ENCODE results near the gene GABRA1. TPM values are rescaled to one million over a fixed set of nuclear protein-coding genes. Genes with fewer than 3 reads are reported as not detected.

GABRA1 gene
- total RNA-seq, 1 donor from 2014 or later = not detected

DNA sequence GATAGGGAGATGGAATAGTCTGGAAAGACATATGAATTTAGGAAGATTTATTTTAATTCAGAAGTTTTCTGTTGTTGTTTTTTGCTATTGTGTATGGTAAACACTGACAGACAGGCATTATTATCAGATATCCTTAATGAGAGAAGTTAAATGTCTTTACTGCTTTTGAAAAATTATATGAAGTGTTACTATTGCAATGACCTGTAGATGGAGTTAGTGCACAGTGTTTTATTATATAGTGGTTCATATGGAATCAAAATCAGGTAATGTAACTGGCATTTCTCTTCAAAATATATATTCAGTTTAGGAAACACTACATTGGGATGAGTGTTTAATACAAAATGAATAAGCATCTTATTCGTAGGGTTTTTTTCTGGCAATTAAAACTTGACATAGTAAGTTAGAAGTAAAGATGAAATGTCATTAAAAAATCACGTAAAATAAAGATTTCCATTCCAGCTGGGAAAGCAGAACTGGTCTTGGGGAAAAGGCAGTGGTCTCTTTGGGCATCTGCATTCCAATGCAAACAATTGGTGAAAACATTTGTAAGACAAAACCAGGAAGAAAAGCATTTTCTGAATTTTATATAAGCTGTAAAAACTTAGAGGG, 3.9 kb downstream of the GABRA1 start:
- intact Hi-C loops (cut with DNase I) = no loop called here
- Histone ChIP-seq H3K27ac (no peak overlapping the region), H3K36me3 (no peaks in the 10 kb centered on the region), H3K27me3 (no peaks in the 10 kb centered on the region), H3K4me1 (no peaks in the 10 kb centered on the region), H3K4me3 (no peak overlapping the region), H3K9me3 (no peaks in the 10 kb centered on the region)
- peak in 1 of 3 experiments; percentile 17 for TF ChIP-seq CTCF (IDR thresholded peaks at IDR 0.05)
- no peak for DNase-seq (ENCODE audit: low spot score in 2 of 2)

DNA sequence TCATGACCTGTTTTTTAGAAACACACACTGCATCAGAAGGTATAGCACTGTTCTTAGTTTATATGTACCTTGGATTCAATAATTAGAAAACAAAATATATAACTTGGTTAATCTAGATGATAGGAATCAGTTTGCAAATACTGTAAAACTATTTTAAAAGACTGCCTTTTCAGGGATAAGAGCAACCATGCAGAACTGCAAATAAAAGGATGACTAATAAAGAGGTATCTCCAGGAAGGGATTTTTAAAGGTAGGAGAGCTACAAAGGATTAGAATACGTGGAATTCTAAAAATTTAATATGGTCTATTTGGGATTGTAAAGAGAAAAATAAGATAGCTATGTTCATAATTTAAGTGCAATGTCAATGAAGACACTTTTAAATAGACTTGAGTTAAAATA, 9.4 kb downstream of the GABRA1 start:
- Histone ChIP-seq H3K9me3 (no peaks in the 10 kb centered on the region), H3K36me3 (no peaks in the 10 kb centered on the region), H3K4me3 (no peak overlapping the region), H3K4me1 (no peaks in the 10 kb centered on the region), H3K27me3 (no peaks in the 10 kb centered on the region), H3K27ac (no peak overlapping the region)
- DNase-seq (ENCODE audit: low spot score in 2 of 2) = no peak
- TF ChIP-seq CTCF (IDR thresholded peaks at IDR 0.05) = no peak
- intact Hi-C loops (cut with DNase I) = no loop called here

DNA sequence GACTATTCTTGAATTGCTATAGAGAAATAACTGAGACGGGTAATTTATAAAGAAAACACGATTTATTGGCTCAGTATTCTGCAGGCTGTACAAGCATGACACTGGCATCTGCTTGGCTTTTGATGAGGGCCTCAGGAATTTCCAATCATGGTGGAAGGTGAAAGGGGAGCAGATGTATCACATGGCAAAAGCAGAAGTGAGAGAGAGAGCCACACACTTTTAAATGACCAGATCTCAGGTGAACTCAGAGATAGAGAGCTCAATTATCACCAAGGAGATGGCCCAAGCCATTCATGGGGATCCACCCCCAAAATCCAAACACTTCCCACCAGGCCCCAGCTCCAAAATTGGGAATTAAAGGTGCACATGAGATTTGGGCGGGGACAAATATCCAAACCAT, 15.3 kb downstream of the GABRA1 start:
- TF ChIP-seq CTCF (IDR thresholded peaks at IDR 0.05) = no peak
- Histone ChIP-seq H3K4me1 (no peaks in the 10 kb centered on the region), H3K27me3 (no peaks in the 10 kb centered on the region), H3K4me3 (no peak overlapping the region), H3K36me3 (no peaks in the 10 kb centered on the region), H3K27ac (no peak overlapping the region), H3K9me3 (no peaks in the 10 kb centered on the region)
- DNase-seq (ENCODE audit: low spot score in 2 of 2) = no peak
- intact Hi-C loops (cut with DNase I) = no loop called here

DNA sequence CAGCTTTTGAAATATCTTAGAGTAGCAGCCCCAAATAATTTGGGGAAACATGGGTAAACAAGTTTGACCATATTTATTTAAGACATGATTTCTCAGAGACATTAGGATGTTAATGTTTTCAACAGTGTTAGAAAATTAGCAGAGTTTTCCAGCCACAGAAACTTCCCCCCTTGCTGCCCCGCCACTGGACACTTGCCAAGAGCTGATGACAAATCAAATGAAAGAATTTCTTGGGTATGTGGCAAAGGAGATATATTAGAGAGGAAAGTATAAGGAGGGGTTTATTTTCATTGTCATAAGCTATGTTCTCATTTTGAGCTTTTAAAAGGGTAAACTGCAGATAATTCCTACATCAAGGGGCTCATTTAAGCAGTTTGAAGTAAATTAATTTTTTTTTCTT, 15.9 kb downstream of the GABRA1 start:
- H3K27ac ChIP-seq = no peak overlapping the region
- H3K4me1 ChIP-seq = no peaks in the 10 kb centered on the region
- no peaks in the 10 kb centered on the region for H3K9me3 ChIP-seq
- TF ChIP-seq CTCF (IDR thresholded peaks at IDR 0.05) = no peak
- no peaks in the 10 kb centered on the region for H3K27me3 ChIP-seq
- no peaks in the 10 kb centered on the region for H3K36me3 ChIP-seq
- DNase-seq (ENCODE audit: low spot score in 2 of 2) = no peak
- no peak overlapping the region for H3K4me3 ChIP-seq
- intact Hi-C loops (cut with DNase I) = no loop called here

GRCh38 chr5:161865510-161865909, 17.6 kb downstream of the GABRA1 start:
- no peak for TF ChIP-seq CTCF (IDR thresholded peaks at IDR 0.05)
- intact Hi-C loops (cut with DNase I) = no loop called here
- Histone ChIP-seq H3K4me3 (no peak overlapping the region), H3K4me1 (no peaks in the 10 kb centered on the region), H3K9me3 (no peaks in the 10 kb centered on the region), H3K36me3 (no peaks in the 10 kb centered on the region), H3K27ac (no peak overlapping the region), H3K27me3 (no peaks in the 10 kb centered on the region)
- no peak for DNase-seq (ENCODE audit: low spot score in 2 of 2)

DNA sequence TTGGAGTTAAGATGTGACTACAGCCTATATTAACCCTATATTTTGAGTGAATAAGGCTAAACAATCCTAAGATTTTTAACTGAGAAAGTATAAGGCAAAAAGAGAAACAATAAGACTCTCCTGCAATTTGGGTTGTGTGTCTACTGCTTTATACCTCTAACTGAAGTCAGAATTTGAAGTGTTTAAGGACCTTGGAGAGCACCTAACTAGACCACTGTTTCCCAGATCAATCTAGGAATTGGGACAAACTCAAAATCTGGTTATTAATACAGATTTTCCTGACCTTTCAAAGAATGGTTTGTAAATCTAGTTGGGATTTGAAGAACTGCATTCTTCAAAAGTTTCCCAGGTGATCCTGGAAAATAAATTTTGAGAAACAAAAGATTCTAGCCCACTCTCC, 42.1 kb downstream of the GABRA1 start:
- Histone ChIP-seq H3K9me3 (no peaks in the 10 kb centered on the region), H3K4me1 (no peaks in the 10 kb centered on the region), H3K27ac (no peak overlapping the region), H3K36me3 (no peaks in the 10 kb centered on the region), H3K27me3 (no peaks in the 10 kb centered on the region), H3K4me3 (no peak overlapping the region)
- intact Hi-C loops (cut with DNase I) = no loop called here
- no peak for DNase-seq (ENCODE audit: low spot score in 2 of 2)
- TF ChIP-seq CTCF (IDR thresholded peaks at IDR 0.05) = no peak
